Loucy (cell line): ENCODE data around the gene AKNA.

Experiments used
- EZH2phosphoT487 ChIP-seq: fragments of 200-600 bp; IDR thresholded peaks from 2 replicates; pipeline ENCODE4 v1.6.1; 2018; ENCODE audit warnings: antibody characterized with exemption, mild to moderate bottlenecking, moderate library complexity, borderline replicate concordance
- TF ChIP-seq, protein P1 (sequence below): fragments of 200-600 bp; sonication (generic); conservative IDR thresholded peaks from 2 replicates; pipeline ENCODE4 v1.5.1; 2014; ENCODE audit warnings: mild to moderate bottlenecking, antibody characterized with exemption, low read length

DNA sequence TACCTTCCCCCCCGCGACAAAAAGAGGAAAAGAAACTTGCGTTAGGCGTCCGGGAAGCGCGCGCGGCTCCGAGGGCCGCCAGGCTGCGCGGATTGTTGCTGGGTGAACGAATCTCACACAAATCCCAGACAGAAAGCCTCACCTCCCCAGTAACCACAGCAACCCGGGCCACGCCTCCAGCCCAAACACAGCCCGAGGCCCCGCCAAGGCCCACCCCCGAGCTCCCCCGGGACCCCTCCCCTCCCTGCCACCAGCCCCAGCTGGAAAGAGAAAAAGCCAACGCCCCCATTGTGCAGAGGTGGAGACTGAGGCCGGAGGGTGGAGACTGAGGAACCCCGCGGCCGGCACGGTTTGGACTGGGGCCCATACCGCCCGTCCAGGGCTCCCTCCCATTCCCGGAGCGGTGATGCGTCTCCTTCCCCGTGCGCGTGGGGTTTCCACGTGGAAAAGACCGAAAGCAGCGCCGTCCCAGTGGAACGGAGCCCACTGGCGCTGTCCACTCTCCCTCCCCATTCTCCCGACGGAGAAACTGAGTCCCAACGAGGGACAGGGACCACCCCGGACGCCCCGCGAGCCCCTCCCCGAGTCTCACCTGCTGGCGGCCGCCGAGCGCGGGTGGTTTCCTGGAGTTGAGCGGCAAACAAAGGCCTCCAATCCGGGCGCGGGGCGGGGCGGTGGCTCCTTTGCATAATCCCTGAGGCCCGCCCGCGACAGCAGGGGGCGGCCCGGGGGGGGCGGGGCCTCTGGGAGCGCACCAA lies 10.2 kb upstream of the AKNA start:
- TF ChIP-seq, protein P1, sequence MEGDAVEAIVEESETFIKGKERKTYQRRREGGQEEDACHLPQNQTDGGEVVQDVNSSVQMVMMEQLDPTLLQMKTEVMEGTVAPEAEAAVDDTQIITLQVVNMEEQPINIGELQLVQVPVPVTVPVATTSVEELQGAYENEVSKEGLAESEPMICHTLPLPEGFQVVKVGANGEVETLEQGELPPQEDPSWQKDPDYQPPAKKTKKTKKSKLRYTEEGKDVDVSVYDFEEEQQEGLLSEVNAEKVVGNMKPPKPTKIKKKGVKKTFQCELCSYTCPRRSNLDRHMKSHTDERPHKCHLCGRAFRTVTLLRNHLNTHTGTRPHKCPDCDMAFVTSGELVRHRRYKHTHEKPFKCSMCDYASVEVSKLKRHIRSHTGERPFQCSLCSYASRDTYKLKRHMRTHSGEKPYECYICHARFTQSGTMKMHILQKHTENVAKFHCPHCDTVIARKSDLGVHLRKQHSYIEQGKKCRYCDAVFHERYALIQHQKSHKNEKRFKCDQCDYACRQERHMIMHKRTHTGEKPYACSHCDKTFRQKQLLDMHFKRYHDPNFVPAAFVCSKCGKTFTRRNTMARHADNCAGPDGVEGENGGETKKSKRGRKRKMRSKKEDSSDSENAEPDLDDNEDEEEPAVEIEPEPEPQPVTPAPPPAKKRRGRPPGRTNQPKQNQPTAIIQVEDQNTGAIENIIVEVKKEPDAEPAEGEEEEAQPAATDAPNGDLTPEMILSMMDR: no peak
- TF ChIP-seq EZH2phosphoT487: no peak
